Astrocyte (in vitro differentiated cells and primary cell): ENCODE data around the gene TMEM259. TPM values are rescaled to one million over a fixed set of nuclear protein-coding genes. Genes with fewer than 3 reads are reported as not detected.

Experiments
- DNase-seq: peaks from one replicate; pipeline ENCODE4 v3.0.0-alpha.2; 2010; ENCODE audit warnings: low read depth
- FAIRE-seq: peaks from 2 replicates; lab custom pipeline; 2011; peaks lifted over from hg19 to GRCh38; lab: Jason Lieb, UNC
- H2AFZ ChIP-seq: 2 replicates; pipeline ENCODE4 v1.6.0; 2012; ENCODE audit warnings: low read depth, low read length, inconsistent platforms
- H3K27ac ChIP-seq: 2 replicates; pipeline ENCODE4 v1.5.1; 2011; ENCODE audit warnings: low read depth, low read length, inconsistent platforms
- H3K27me3 ChIP-seq: 2 replicates; pipeline ENCODE4 v1.6.0; 2011; ENCODE audit warnings: low read length, inconsistent platforms; ENCODE audit not compliant: insufficient read depth
- H3K36me3 ChIP-seq: 2 replicates; pipeline ENCODE4 v1.5.1; 2011; ENCODE audit warnings: low read length, inconsistent platforms; ENCODE audit not compliant: insufficient read depth
- H3K4me1 ChIP-seq: 2 replicates; pipeline ENCODE4 v1.5.1; 2011; ENCODE audit warnings: low read length, inconsistent platforms; ENCODE audit not compliant: insufficient read depth
- H3K4me2 ChIP-seq: 2 replicates; pipeline ENCODE4 v1.6.0; 2012; ENCODE audit warnings: low read length, inconsistent platforms
- H3K4me3 ChIP-seq: 2 replicates; pipeline ENCODE4 v1.5.1; 2011; ENCODE audit warnings: low read depth, mild to moderate bottlenecking, low read length, inconsistent platforms; ENCODE audit not compliant: insufficient read depth
- H3K79me2 ChIP-seq: 2 replicates; pipeline ENCODE4 v1.6.0; 2012; ENCODE audit warnings: mild to moderate bottlenecking, low read length, inconsistent platforms; ENCODE audit not compliant: insufficient read depth
- H3K9ac ChIP-seq: 2 replicates; pipeline ENCODE4 v1.6.0; 2012; ENCODE audit warnings: mild to moderate bottlenecking, low read length, inconsistent platforms
- H3K9me3 ChIP-seq: 2 replicates; pipeline ENCODE4 v1.5.1; 2012; ENCODE audit warnings: low read depth, mild to moderate bottlenecking, low read length, inconsistent platforms; ENCODE audit not compliant: insufficient read depth
- H4K20me1 ChIP-seq: 2 replicates; pipeline ENCODE4 v1.6.0; 2012; ENCODE audit warnings: low read length, inconsistent platforms; ENCODE audit not compliant: insufficient read depth
- H3K27ac Mint-ChIP-seq: one replicate; pipeline ENCODE4 v1.8.0; 2021; ENCODE audit warnings: mild to moderate bottlenecking, mixed read lengths; ENCODE audit not compliant: unreplicated experiment
- H3K27me3 Mint-ChIP-seq: one replicate; pipeline ENCODE4 v1.8.0; 2021; ENCODE audit warnings: low read depth, mixed read lengths; ENCODE audit not compliant: unreplicated experiment
- H3K36me3 Mint-ChIP-seq: one replicate; pipeline ENCODE4 v1.8.0; 2021; ENCODE audit warnings: low read depth, mixed read lengths; ENCODE audit not compliant: unreplicated experiment
- H3K4me1 Mint-ChIP-seq: one replicate; pipeline ENCODE4 v1.8.0; 2021; ENCODE audit warnings: low read depth, mixed read lengths; ENCODE audit not compliant: unreplicated experiment
- H3K4me3 Mint-ChIP-seq: one replicate; pipeline ENCODE4 v1.8.0; 2021; ENCODE audit warnings: mild to moderate bottlenecking, moderate library complexity, mixed read lengths; ENCODE audit not compliant: unreplicated experiment
- H3K9me3 Mint-ChIP-seq: one replicate; pipeline ENCODE4 v1.8.0; 2021; ENCODE audit warnings: mild to moderate bottlenecking, mixed read lengths; ENCODE audit not compliant: unreplicated experiment
- EZH2 ChIP-seq: IDR thresholded peaks from 2 replicates; pipeline ENCODE4 v1.6.1; 2012; ENCODE audit warnings: mild to moderate bottlenecking, low read length, inconsistent platforms; ENCODE audit not compliant: insufficient read depth
- total RNA-seq: library from RNA; stranded (reverse); gene quantifications from 2 replicates; pipeline ENCODE4 v1.2.1, GENCODE V29; 2021
- TF ChIP-seq, protein P1 (sequence below): IDR thresholded peaks from 2 replicates; pipeline ENCODE4 v1.5.1; 2011; ENCODE audit warnings: low read depth, mild to moderate bottlenecking, inconsistent platforms, low read length, moderate library complexity; ENCODE audit not compliant: insufficient read depth

The TMEM259 gene
- total RNA-seq, 1 donor from 2014 or later: 155 TPM

DNA sequence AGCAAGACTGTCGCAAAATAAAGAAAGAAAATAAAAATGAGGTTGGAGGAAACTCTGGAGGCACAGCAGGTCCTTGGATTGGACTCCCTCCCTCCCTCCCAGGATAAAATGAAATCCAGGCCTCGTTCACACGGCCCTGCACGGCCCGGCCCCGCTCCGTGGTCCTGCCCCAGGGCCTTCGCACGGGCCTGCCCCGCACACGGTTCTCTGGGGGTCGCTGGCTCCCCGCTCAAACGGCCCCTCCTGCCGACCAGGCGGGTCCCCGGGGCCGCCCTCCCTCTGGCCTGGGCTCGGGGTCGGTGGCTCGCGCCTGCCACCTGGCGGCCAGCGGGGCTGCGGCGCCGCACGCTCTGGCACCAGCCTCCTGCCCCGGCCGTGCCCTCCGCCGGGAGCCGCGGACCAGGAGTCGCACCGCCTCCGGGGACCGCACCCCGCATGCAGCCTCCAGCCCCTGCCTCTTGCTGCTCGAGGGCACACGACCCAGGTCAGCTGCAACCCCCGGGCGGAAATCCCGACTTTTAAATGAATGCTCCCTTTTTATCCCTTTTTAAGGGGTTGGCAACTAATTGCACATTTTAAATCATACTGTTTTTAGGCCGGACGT lies 38.3 kb downstream of the TMEM259 start:
- peaks cover 18% of the 10 kb centered on the region for H3K4me1 ChIP-seq
- no peak overlapping the region for H3K27ac ChIP-seq
- DNase-seq (no peak), FAIRE-seq (no peak)
- peak overlapping the region; percentile 83 for H3K4me2 ChIP-seq
- H3K79me2 ChIP-seq: peaks cover 15% of the 10 kb centered on the region
- peak overlapping the region; percentile 66 for H2AFZ ChIP-seq
- Mint-ChIP-seq H3K4me1 (peaks cover 6% of the 10 kb centered on the region), H3K4me3 (peak overlapping the region; percentile 62), H3K27me3 (no peaks in the 10 kb centered on the region), H3K27ac (no peak overlapping the region), H3K36me3 (no peaks in the 10 kb centered on the region), H3K9me3 (no peaks in the 10 kb centered on the region)
- no peaks in the 10 kb centered on the region for H3K9me3 ChIP-seq
- no peak overlapping the region for H3K9ac ChIP-seq
- H4K20me1 ChIP-seq: peaks cover 11% of the 10 kb centered on the region
- peak overlapping the region; percentile 37 for H3K4me3 ChIP-seq
- H3K36me3 ChIP-seq: no peaks in the 10 kb centered on the region
- no peaks in the 10 kb centered on the region for H3K27me3 ChIP-seq
- no peak for TF ChIP-seq EZH2
- TF ChIP-seq, protein P1, sequence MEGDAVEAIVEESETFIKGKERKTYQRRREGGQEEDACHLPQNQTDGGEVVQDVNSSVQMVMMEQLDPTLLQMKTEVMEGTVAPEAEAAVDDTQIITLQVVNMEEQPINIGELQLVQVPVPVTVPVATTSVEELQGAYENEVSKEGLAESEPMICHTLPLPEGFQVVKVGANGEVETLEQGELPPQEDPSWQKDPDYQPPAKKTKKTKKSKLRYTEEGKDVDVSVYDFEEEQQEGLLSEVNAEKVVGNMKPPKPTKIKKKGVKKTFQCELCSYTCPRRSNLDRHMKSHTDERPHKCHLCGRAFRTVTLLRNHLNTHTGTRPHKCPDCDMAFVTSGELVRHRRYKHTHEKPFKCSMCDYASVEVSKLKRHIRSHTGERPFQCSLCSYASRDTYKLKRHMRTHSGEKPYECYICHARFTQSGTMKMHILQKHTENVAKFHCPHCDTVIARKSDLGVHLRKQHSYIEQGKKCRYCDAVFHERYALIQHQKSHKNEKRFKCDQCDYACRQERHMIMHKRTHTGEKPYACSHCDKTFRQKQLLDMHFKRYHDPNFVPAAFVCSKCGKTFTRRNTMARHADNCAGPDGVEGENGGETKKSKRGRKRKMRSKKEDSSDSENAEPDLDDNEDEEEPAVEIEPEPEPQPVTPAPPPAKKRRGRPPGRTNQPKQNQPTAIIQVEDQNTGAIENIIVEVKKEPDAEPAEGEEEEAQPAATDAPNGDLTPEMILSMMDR: peak; percentile 38

DNA sequence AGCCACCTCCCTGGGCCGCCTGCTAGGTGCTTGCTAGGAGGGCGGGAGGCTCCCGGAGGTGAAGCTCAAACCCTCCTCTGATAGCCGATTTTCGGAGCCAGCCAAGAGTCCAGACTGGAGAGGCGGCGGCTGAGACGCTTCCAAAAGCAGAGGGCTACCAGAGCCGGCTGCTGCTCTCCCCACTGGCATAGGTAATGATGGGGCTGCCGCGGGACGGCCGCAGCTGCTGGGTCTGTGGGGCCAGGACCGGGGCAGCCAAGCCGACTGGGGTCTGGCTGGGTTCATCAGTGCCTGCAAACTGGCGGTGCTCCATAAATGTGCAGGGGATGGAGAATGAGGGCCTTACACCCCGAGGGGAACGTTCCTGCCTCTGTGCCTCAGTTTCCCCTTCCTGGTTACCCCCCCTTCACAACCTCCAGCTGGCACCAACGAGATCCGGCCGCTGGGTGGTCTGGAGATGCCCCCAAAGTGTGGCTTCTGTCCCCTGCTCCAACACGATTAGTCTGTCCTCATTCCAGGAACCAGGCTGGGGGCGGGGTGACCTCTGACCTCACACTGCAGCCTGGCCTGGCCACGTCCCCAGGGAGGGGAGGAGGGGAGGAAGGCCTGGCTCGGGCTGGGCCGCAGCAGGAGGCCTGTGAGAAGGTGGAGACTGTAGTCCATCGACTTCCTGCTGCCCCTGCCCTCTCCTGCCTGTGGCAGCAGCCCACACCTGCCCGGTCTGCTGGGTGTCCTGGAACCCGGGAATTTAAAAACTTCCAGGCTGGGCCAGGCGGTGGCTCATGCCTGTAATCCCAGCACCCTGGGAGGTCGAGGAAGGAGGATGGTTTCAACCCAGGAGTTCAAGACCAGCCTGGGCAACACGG lies 40.6 kb downstream of the TMEM259 start:
- no peak overlapping the region for H3K27ac ChIP-seq
- Mint-ChIP-seq H3K36me3 (no peaks in the 10 kb centered on the region), H3K9me3 (no peaks in the 10 kb centered on the region), H3K27me3 (no peaks in the 10 kb centered on the region), H3K27ac (no peak overlapping the region), H3K4me3 (no peak overlapping the region), H3K4me1 (peaks cover 6% of the 10 kb centered on the region)
- H3K79me2 ChIP-seq: peaks cover 11% of the 10 kb centered on the region
- peaks cover 15% of the 10 kb centered on the region for H3K4me1 ChIP-seq
- H4K20me1 ChIP-seq: peaks cover 7% of the 10 kb centered on the region
- no peaks in the 10 kb centered on the region for H3K9me3 ChIP-seq
- FAIRE-seq (no peak), DNase-seq (no peak)
- no peak overlapping the region for H2AFZ ChIP-seq
- no peaks in the 10 kb centered on the region for H3K27me3 ChIP-seq
- no peak overlapping the region for H3K4me3 ChIP-seq
- peak overlapping the region; percentile 15 for H3K4me2 ChIP-seq
- H3K36me3 ChIP-seq: no peaks in the 10 kb centered on the region
- TF ChIP-seq, protein P1: no peak
- TF ChIP-seq EZH2: no peak
- no peak overlapping the region for H3K9ac ChIP-seq
